Medulla oblongata (tissue), 1 donor: ENCODE data around the gene HDHD5.

Source experiments
- DNase-seq: peaks from one replicate; pipeline ENCODE4 v3.0.0-alpha.2; 2015; ENCODE audit errors: extremely low spot score

The HDHD5 gene

DNA sequence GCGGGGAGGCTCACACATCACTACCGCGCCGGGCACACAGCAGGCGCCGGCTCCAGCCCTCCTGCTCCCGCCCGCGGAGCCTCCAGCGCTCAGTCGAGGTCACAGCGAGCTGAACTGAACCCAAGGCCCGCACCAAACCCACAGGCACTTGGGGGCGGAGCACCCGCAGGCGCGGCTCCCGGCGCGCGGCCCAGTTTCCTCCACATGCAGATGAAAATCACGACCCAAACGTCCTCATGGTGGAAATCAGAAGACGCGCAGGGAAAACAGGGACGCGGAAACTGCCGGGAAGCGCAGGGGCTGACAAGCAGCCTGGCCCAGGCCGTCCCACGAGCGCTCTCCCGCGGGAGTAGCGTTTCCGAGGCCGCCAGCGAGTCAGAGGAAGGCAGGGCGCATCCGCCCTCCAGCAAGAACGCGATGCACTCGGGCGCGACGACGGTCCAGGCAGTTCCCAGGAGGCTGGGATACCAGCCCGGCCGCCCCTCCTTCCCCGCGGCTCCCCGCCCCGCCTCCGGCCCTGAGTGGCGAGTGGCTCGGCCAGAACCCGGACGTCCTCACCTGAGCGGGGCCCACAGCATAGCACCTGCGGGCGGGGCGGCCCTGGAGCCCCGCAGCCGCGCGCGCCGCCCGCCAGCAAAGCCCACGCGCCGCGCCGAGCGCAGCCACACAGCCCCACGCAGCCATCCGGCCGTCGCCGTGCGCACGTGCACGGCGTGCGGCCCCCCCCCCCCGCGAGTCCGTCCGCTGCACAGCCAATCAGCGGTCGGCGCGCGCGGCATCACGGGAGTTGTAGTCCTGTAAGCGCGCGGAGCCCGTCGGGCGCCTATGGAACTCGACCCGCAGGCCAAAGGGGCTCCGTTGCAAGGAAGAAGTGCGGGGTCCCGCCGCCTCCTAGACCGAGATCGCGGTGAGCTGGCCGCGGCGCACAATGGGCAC, at the start of gene HDHD5:
Gene HDHD5 (minus strand): TSS at position 710 of the 936 bp plus-strand sequence. CDS start 26 bp downstream, at position 684.
- peak; percentile 85 for DNase-seq

DNA sequence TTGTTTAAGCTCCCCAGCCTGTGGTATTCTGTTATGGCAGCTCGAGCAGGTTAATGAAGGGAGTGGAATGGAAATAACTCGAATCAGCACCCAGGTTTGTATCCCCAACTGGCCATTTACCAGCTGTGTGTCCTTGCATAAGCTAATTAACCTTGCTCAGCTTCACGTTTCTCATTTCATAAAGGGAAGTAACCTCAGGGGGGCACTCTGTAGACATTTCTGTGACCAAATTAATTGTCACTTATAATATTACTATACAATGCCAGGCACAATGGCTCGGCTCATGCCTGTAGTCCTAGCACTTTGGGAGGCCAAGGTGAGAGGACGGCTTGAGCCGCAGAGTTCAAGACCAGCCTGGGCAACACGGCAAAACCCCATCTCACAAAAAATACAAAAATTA, 46.4 kb upstream of the HDHD5 start:
- DNase-seq: no peak

DNA sequence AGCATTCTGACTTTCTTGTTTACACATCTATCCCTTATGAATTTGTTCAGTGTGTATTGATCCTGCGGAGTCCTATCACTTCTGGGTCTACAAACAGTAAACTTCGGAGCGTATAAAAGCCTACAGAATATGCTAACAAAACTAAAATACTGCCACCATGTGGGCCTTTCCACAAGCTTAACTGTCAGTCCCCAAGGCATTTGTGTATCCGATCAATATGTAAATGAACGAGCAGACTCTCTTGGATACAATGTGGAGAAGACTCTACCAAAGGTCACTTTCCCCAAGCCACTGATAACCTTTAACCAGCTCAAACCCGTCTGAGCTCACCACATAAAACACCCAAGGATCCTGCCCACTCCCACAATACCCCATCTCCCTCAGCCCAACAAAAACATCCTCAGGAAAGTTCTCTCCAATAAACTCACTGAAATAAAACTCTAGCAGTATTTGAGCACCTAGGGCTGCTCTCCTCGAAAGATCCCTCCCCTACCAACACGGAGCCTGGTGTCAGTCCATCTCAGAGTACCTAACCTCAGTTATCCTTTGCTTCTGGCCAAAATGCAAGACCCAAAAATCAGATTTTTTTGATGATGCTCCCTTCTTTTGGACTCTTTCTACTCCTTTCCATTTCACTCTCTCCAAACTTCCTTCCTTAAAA, 42.3 kb upstream of the HDHD5 start:
- peak; percentile 34 for DNase-seq

DNA sequence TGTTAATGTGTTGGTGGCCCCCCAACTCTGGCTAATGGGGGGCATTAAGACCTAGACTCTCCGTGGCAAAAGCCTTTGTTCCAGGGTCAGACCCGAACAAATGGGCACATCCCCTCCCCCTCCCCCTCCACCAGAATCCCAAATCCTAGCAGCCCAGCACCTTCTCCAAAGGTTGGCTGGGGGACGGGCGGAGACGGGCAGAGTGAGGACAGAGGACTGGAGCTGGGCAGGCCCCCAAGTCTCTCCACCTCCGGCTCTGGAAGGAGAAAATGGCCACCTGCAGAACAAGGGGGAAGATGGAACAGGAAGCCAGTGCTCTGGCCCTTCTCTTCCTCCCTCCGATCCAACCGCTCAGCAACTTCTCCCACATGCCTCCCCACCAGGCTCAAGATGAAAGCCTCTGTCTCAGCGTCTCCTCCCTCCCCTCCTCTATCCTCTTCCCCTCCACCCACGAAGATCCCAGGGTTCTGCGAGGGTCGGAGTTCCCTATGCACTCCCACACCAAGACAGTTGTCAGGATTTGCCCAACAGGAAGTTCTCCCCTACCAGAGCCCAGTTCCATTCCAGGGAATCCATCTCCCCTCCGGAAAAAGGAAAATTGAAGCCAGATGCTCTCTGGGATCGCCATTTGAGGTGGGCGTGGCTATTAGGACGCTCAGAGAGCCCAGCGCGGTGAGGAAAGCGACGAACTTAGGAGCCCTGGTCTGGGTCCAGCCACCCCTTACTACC, 40.1 kb upstream of the HDHD5 start:
- DNase-seq: peak; percentile 43

DNA sequence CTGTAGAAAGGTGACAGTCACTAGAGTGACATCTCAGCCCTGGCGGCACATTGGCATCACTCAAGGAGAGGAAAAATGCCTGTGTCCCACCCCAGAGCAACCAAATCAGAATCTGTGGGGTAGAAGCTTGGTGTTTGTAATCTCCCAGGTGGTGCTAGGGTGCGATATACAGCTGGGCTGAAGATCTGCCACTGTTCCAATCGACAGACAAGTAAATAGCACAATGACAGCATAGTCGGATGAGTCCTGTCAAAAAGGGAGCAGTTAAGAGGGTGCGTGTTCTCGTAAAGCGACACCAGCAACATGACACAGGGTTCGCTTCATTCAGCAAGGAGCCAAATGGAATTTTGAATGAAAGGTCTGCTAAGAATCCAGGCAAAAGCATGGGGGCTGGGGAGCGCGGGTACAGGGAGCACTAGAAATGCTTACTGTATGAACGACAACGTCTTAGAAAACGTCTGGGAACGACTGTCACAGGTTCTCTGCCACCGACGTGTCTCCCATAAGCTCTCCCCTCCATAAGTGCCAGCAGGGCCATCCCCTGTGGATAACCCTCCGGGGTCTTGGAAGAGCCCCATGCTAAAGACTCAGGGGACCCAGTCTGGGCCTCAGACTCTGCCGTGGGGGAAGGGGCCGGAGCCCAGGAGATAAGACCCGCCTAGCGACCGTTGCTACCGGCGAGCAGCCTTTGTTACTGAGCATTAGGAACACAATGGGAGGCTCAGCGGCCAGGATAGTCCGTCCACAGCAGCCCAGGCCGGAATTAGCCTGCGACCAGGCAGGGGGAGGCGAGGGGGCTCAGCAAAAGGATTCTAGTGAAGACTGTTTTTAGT, 39.3 kb upstream of the HDHD5 start:
- DNase-seq: peak; percentile 44

DNA sequence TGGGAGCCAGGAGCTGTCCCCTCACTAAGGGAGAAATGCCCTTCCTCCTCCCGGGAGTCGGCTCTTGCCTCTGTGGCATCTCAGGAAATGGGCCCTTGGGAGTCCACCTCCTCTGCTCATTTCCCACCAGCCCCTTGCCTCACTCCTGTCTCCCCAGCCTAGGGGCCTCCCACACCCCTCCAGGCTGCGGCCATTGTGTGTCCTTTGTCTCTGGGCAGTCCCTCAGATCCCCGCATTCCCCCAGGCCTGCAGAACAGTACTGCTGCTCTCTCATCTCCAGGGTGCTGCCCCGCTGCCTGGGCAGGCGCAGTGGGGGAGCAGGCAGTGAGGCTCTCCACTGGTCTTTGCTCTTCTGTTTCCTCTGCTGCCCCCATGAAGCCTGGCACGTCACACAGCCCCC, 35.1 kb upstream of the HDHD5 start:
- no peak for DNase-seq

DNA sequence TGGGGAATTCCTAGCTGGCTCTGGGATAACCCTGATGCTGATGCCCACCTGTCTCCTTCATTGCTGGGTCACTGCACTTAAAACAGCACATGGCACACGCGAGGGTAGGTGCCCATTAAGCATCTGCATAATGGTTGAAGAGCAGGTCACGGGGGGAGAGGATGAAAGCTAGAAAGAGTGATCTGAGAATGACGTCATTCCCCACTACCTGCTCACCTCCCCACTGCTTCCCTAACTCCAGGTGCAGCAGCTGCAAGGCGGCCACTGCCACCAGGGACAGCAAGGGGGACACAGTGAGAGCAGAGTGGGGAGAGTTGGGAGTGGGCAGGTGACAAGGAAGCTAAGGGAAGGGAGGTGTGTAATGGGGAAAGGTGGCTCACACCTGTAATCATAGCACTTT, 33.1 kb upstream of the HDHD5 start:
- DNase-seq: no peak

DNA sequence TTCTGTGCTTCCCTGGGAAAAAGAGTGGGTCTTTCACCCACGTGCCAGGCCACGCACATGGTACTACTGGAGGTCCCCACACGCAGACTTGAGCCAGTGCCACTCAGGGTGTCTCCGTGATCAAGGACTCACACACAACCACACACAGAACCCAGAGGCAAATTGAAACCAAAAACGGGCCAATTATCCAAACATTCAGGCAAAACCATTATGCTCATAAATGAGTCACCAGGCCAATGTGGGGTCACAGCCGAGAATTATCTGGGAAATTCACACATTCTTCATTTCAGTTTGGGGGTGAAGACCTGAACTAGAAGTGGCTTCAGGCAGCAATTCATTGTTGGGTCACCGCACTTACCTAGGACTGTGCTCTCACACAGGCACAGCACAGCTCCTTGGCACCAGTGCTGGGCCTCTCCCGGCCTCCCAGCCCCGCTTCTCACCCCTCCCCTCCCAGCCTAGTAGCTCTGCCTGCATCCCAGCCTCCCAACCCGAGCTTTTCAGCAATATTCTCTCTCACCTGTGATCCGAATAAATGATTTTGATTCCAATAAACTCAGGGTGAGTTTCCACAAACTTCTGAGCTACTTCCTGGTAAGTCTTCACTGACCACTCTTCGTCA, 32.2 kb upstream of the HDHD5 start:
- DNase-seq: no peak

DNA sequence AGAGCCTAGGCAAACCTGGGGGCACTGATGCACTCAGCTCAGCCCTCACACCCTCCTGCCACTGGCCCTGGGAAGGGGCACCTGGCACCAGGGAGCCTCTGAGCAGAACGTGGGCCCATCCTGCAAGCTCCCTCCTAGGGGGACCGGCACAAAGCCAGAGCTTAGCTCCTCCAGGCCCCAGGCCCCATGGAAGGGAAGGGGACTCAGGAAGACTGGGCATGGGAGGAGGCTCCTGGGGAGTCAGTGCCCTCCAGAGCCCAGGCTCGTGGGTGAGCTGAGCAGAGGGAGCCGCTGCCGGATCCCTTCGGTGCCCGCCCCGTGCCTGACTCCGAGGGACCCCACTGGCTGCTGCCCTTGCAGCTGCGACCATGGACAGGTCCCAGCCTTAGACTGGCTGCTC, 31.6 kb upstream of the HDHD5 start:
- DNase-seq: no peak

DNA sequence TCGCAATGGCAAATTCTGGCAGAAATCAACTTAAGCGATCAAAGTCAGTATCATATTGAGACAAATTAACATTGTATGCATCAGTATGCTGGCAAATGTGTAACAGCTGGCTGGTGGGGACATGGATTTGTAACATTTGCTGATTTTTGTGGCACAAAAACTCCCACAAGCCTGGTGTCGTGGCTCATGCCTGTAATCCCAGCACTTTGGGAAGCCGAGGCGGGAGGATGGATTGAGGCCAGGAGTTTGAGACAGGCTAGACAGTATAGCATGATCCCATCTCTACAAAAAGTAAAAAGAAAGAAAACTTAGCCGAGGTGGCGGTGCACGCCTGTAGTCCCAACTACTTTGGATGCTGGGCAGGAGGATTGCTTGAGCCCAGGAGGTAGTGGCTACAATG, 17.6 kb upstream of the HDHD5 start:
- no peak for DNase-seq

DNA sequence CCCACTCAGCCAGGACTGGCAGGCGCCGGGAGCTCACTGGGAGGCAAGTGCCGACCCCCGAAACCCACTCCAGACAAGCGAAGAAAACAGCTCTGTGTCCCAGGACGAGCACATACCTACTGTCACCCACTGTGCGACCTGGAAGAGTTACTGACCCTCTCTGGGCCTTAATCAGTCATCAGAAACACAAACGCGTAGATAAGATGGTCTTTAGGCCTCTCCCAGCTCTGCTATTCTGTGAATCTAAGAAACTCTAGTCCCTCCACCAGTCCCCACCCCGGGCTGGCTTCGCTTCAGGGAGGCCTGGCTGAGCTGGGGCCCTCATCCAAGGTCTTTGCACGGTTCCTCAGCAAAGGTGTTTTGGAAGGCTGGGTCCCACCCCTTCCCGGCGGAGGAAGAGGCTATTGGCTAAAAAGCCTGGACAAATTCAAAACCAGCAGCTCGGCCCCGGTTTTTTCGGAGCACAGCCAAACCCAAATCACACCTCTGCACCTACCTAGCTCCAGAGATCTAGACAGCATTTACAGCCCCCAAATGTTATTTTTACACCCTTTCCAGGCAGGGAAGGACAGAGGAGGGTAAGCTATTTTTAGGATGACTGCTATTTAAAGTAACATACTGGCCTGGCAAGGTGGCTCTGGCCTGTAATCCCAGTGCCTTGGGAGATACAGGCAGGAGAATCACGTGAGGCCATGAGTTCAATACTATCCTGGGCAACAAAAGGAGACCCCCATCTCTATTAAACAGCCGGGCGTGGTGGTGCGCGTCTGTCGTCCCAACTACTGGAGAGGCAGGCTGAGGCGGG, 13.2 kb upstream of the HDHD5 start:
- no peak for DNase-seq

DNA sequence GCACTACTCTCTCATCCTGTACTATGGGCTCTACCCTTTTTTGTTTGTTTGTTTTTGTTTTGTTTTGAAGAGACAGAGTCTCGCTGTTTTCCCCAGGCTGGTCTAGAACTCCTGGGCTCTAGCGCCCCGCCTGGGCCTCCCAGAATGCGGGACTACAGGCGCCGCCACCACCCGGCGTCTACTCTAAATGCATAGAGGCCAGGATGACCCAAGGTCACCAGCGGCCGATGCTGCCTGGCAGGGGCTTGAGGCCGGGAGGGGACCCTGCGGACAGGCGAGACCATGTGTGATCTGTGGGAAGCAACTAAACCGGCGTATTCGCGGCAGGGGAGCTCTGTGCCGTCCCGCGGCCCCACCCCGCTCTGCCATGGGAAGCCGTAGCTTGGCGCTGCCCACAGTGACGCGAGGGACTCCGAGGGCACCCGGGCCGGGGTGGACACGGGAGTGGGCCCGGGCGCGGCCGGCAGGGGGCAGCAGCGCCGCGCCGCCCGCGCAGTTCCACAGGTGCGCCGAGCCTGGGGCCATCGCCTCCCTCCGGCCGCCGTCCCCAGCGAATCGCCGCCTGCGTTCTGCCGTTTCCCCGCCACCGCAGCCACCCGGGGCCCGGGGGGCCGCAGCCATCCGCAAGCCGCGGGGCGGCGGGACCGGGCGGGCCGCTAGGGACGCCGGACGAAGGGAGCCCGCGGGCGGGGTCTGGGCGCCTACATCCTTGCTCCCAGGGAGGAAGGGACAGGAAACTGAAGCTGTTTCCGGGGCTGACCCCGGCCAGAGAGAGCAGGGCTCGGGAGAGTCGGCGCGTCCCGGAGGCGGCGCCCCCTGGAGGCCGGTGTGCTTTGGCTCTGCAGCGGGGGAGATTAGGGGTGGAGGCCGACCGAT, 12.3 kb upstream of the HDHD5 start:
- peak; percentile 92 for DNase-seq

DNA sequence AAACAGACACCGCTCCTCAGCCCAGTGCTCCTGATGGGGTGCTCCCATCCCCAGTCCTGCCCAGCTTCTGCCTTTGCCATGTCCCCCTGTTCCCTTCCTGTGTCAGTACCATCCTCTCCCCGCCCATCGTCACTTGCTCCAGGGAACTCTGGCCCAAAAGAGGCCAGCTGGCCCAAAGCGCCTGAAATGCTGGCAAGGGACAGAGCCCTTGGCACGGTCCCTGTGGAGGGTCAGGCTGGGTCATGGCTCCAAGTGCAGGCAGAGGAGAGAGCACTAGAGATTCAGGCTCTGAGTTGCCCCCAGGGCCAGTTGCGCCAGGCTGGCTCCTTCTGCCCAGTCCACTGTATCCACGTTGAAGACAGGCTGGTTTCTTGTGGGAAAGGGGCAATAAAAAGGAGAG, 8.4 kb upstream of the HDHD5 start:
- DNase-seq: peak; percentile 62

DNA sequence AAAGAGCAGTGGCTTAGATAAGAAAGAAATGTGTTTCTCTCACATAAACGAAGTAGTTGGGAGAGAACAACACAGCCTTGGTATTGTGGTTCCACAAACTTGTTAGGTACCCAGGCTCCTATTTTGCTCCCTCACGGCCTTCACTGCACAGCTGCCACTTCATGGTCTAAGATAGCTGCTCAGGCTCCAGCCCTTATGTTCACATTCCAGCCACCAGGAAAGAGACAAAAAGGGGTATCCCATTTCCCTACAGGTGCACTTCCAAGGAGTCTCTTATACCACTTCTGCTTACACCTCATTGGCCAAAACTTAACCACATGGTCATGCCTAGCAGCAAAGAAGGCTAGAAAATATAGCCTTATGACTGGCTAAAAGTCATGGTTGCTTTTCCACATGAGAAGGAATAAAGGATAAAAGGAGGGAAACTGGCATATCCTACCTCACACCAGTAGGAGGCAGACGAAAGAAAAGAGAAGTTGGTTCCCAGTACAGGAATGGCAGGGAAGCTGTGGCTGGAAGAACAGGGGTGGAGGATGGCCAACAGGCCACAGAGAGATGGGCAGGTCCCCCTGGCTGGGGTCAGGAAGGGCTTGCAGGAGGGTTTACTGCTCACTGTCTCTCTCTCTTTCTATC, 5.4 kb upstream of the HDHD5 start:
- no peak for DNase-seq

DNA sequence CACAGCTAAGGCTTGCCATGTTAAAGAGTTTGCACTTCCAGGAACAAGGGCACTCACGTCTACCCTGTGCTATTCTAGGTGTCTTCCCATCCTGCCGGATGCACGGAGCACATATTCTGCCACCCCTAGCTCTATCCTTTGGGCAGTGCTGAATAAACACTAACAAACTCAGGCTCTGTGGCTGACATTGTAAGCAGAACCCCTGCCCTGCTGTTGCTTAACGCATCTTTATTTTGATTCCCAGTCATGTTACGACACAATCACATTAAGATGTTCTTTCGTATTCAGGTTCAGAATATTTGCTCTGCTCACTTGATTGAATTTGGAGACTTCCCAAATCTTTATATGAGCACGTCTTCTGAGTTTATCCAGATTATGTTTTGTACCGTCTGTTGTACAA, 3.7 kb upstream of the HDHD5 start:
- no peak for DNase-seq

DNA sequence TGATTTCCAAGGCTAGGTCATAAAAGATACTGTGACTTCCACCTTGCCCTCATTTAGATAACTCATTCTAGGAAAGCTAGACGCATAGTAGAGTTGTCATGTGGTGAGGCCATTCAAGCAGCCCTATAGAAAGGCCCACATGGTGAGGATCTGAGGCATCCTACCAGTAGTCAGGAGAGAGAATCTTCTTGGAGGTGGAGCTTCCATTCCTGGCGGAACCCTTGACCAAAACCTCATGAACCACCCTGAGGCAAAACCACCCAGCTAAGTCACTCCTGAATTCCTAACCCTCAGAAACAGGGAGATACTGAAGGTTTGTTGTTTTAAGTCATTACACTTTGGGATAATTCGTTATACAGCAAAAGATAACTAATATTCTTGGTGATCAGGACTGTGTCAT, 2.9 kb upstream of the HDHD5 start:
- DNase-seq: no peak

DNA sequence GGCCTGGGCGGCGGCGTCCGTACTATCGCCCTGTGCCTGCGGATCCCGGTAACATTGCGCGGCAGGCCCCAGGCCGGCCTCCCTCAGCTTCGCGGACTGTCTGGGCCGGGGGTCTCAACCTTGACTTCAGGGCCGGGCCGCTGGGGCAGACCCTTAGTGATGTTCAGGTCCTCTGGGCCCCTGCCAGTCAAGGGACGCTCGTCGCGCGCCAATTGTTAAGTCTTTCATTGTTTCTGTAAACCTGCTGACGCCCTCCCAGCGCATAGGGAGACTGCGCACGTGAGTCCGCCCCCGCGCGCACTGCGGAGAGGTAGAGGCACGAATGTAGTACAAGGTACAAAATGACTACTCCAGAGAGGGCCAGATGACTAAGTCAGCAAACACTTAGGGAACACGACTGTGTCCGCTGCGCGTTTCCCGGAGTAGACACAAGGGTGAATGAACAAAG, 451 bp upstream of the HDHD5 start:
- DNase-seq: peak; percentile 44

DNA sequence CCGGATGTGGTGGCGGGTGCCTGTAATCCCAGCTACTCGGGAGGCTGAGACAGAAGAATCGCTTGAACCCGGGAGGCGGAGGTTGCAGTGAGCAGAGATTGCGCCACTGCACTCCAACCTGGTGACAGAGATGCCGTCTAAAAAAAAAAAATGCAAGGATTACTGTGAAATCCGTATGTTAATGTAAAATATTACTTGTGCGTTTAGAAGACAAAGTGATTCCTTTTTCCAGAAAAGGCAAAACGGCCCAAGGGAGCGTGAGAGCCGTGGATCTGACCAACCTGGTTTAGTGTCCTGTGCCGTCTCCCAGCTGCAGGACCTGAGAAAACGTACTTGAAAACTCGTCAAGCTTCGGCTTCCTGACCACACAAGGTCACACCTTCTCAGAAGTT, 905 bp downstream of the HDHD5 start:
- no peak for DNase-seq

DNA sequence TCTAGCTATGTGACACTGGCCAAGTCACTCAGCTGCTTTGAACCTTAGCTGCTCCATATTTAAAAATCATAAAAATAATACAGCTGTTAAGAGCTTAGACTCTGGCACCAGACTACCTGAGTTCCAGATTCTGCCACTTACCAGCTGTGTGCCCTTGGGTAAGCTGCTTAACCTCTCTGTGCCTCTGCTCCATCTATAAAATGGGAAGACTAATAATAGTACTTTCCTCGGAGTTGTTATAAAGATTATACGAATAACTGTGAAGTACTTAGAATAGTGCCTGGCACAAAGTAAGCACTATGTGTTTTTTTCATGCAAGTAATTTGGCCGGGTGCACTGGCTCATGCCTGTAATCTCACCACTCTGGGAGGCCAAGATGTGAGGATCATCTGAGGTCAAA, 1.4 kb downstream of the HDHD5 start:
- no peak for DNase-seq
